ENCODE data around the gene GET3.

The GET3 gene

DNA sequence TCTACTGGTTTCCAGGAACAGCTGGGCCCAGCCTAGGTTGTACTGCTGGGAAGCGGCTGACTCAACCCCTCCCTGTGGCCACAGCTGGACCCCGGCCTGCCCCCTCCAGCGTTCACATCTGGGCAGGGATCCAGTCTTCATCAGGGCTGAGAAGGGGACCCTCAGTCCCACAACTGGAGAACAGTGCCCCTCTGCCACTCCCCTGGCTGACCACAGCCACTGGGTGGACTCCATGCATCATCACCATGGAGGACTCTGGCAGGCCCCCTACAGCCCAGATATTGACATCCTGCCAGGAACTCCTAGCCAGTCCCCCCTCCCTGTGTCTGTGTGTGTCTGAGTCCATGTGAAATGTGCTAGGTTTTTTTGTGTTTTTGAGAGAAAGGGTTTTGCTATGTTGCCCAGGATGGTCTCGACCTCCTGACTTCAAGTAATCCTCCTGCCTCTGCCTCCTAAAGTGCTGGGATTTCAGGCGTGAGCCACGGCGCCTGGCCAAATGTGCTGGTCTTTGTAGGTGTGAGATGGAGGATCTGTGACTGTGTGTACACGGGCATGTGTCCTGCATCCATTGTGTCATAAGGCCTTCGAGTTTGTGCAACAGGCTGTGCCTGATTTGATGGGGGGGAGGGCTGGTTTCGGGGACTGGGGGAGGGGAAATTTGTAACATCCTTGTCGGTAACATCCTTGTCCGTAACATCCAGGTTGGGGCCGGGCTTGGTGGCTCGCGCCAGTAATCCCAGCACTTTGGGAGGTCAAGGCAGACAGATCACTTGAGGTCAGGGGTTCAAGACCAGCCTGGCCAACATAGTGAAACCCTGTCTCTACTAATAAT is 42.1 kb downstream of the GET3 start:
- TF ChIP-seq CTCF (IDR thresholded peaks at IDR 0.05; ENCODE audit: low read depth, low read length) (peak; percentile 41), EZH2phosphoT487 (IDR thresholded peaks at IDR 0.05; ENCODE audit: low read depth) (no peak)
- no peaks in the 10 kb centered on the region for H3K9me3 ChIP-seq (ENCODE audit: insufficient read depth, low read length)
- peak overlapping the region; percentile 83 for H3K27ac ChIP-seq (ENCODE audit: low read length)
- peaks cover 2% of the 10 kb centered on the region for H3K36me3 ChIP-seq (replicated peaks; ENCODE audit: low read depth, low read length)
- H3K4me1 ChIP-seq (ENCODE audit: low read length), result peaks cover 49% of the 10 kb centered on the region
- H3K27me3 ChIP-seq (ENCODE audit: low read depth, low read length), result no peaks in the 10 kb centered on the region
- H3K79me2 ChIP-seq (ENCODE audit: low read length), result peaks cover 14% of the 10 kb centered on the region; the same call in 1 of the 2 replicates
- H3K9ac ChIP-seq (ENCODE audit: low read length), result peak overlapping the region; percentile 83
- H4K20me1 ChIP-seq (ENCODE audit: insufficient read depth, low read length), result no peaks in the 10 kb centered on the region
- H3K4me3 ChIP-seq (ENCODE audit: low read length), result peak overlapping the region; percentile 82
- H3K4me2 ChIP-seq (ENCODE audit: low read length), result peak overlapping the region; percentile 88
- no peak overlapping the region for H2AFZ ChIP-seq (ENCODE audit: low read depth, low read length)

DNA sequence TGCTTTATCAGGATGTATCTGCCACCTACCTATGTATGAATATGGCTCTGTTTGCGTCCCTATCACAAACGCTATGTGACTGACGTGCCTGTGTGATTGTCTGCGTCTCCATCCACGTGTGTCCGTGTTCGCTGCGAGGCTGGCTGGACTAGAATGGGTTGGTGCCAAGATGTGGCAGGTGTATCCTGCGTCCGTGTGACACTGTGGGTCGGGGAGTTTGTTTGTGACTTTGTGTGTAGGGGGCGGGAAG is 44.8 kb downstream of the GET3 start:
- no peaks in the 10 kb centered on the region for H3K27me3 ChIP-seq (ENCODE audit: low read depth, low read length)
- TF ChIP-seq EZH2phosphoT487 (IDR thresholded peaks at IDR 0.05; ENCODE audit: low read depth) (no peak), CTCF (IDR thresholded peaks at IDR 0.05; ENCODE audit: low read depth, low read length) (no peak)
- H3K27ac ChIP-seq (ENCODE audit: low read length), result peak overlapping the region; percentile 93
- no peaks in the 10 kb centered on the region for H3K9me3 ChIP-seq (ENCODE audit: insufficient read depth, low read length)
- H3K4me3 ChIP-seq (ENCODE audit: low read length), result peak overlapping the region; percentile 79
- H3K4me1 ChIP-seq (ENCODE audit: low read length), result peaks cover 72% of the 10 kb centered on the region
- H4K20me1 ChIP-seq (ENCODE audit: insufficient read depth, low read length), result no peaks in the 10 kb centered on the region
- peaks cover 14% of the 10 kb centered on the region; the same call in 1 of the 2 replicates for H3K79me2 ChIP-seq (ENCODE audit: low read length)
- peak overlapping the region; percentile 85 for H3K9ac ChIP-seq (ENCODE audit: low read length)
- peak overlapping the region; percentile 99 for H3K4me2 ChIP-seq (ENCODE audit: low read length)
- H3K36me3 ChIP-seq (replicated peaks; ENCODE audit: low read depth, low read length), result no peaks in the 10 kb centered on the region
- H2AFZ ChIP-seq (ENCODE audit: low read depth, low read length), result peak overlapping the region; percentile 43; the same call in 1 of the 2 replicates

DNA sequence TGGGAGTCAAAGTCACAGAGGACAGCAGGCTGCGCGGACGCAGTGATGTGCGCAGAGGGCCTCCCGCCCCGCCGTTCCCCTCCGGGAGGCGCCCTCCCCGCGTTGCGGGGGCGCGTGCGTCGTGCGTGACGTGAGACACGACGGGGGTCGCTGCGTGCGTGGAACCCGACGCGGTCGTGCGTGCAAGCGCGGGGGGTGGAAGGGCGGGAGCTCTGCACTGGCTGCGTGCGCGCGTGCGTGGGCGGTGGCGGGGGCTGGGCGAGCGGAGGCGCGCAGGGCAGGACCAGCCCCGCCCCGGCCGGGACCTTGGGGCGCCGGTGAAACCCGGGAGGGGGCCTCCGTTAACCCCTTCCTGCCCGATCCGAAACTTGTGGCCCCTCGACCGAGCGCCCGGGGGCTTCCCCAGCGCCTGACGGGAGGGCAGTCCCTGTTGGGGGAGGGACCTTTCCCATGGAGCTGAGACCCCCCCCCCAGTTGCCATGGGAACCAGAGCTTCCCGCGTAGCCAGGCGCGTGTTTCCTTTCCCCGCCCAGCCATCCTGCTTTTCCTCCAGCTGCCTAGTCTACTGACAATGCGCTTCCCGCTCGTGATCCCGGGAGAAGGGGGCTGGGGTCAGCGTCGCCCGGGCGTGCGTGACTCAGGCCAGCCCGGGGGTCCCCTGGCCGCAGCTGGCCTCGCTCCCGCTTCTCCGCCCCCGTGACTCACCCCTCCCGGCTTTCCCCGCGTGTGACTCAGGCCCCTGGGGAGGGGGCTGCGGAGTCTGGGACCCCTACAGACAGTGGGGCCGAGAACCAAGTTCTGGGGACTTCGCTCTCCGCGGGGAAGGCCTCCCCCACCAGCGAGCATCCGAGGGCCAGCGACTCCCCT is 45.4 kb downstream of the GET3 start:
- TF ChIP-seq EZH2phosphoT487 (IDR thresholded peaks at IDR 0.05; ENCODE audit: low read depth), result no peak
- peak; percentile 32 for TF ChIP-seq CTCF (IDR thresholded peaks at IDR 0.05; ENCODE audit: low read depth, low read length)
- no peaks in the 10 kb centered on the region for H3K36me3 ChIP-seq (replicated peaks; ENCODE audit: low read depth, low read length)
- peak overlapping the region; percentile 79 for H3K4me3 ChIP-seq (ENCODE audit: low read length)
- peaks cover 74% of the 10 kb centered on the region for H3K4me1 ChIP-seq (ENCODE audit: low read length)
- H3K9me3 ChIP-seq (ENCODE audit: insufficient read depth, low read length), result no peaks in the 10 kb centered on the region
- peak overlapping the region; percentile 93 for H3K27ac ChIP-seq (ENCODE audit: low read length)
- H3K79me2 ChIP-seq (ENCODE audit: low read length), result peaks cover 14% of the 10 kb centered on the region; the same call in 1 of the 2 replicates
- peak overlapping the region; percentile 85 for H3K9ac ChIP-seq (ENCODE audit: low read length)
- peak overlapping the region; percentile 43; the same call in 1 of the 2 replicates for H2AFZ ChIP-seq (ENCODE audit: low read depth, low read length)
- H3K27me3 ChIP-seq (ENCODE audit: low read depth, low read length), result no peaks in the 10 kb centered on the region
- peak overlapping the region; percentile 99 for H3K4me2 ChIP-seq (ENCODE audit: low read length)
- no peaks in the 10 kb centered on the region for H4K20me1 ChIP-seq (ENCODE audit: insufficient read depth, low read length)

DNA sequence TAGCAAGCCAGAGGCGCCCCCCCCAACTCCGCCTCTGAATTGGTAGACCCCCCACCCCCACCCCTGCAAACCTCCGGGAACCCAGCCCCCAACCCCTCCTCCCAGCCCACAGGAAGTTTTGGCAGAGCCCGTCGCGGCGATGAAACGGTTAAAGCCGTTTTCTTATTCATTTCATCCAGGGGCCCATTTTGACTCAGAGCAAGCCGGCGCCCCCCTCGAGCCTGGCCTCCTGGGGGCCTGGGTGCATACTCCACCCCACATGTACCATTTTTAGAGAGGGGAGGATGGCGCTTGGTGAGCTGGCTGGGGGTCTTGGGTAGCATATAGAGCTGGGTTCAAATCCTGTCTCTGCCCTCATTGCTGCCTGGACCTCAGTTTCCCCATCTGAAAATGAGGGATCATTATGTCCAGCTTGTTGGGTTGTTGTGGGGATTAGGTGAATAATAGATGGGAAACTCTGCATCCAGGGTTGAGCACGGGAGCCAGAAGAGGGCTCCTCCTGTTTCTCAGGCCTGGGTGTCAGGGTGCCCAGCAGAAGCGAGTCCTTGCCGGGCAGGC is 46.1 kb downstream of the GET3 start:
- peaks cover 81% of the 10 kb centered on the region for H3K4me1 ChIP-seq (ENCODE audit: low read length)
- H3K4me2 ChIP-seq (ENCODE audit: low read length), result peak overlapping the region; percentile 99
- H3K4me3 ChIP-seq (ENCODE audit: low read length), result peak overlapping the region; percentile 79
- peaks cover 11% of the 10 kb centered on the region; the same call in 1 of the 2 replicates for H3K79me2 ChIP-seq (ENCODE audit: low read length)
- H3K36me3 ChIP-seq (replicated peaks; ENCODE audit: low read depth, low read length), result no peaks in the 10 kb centered on the region
- TF ChIP-seq EZH2phosphoT487 (IDR thresholded peaks at IDR 0.05; ENCODE audit: low read depth) (no peak), CTCF (IDR thresholded peaks at IDR 0.05; ENCODE audit: low read depth, low read length) (no peak)
- H2AFZ ChIP-seq (ENCODE audit: low read depth, low read length), result no peak overlapping the region
- no peaks in the 10 kb centered on the region for H3K9me3 ChIP-seq (ENCODE audit: insufficient read depth, low read length)
- H3K9ac ChIP-seq (ENCODE audit: low read length), result peak overlapping the region; percentile 85
- H4K20me1 ChIP-seq (ENCODE audit: insufficient read depth, low read length), result no peaks in the 10 kb centered on the region
- peak overlapping the region; percentile 93 for H3K27ac ChIP-seq (ENCODE audit: low read length)
- H3K27me3 ChIP-seq (ENCODE audit: low read depth, low read length), result no peaks in the 10 kb centered on the region
